ENCODE data around the gene PGRMC2.

Gene PGRMC2

DNA sequence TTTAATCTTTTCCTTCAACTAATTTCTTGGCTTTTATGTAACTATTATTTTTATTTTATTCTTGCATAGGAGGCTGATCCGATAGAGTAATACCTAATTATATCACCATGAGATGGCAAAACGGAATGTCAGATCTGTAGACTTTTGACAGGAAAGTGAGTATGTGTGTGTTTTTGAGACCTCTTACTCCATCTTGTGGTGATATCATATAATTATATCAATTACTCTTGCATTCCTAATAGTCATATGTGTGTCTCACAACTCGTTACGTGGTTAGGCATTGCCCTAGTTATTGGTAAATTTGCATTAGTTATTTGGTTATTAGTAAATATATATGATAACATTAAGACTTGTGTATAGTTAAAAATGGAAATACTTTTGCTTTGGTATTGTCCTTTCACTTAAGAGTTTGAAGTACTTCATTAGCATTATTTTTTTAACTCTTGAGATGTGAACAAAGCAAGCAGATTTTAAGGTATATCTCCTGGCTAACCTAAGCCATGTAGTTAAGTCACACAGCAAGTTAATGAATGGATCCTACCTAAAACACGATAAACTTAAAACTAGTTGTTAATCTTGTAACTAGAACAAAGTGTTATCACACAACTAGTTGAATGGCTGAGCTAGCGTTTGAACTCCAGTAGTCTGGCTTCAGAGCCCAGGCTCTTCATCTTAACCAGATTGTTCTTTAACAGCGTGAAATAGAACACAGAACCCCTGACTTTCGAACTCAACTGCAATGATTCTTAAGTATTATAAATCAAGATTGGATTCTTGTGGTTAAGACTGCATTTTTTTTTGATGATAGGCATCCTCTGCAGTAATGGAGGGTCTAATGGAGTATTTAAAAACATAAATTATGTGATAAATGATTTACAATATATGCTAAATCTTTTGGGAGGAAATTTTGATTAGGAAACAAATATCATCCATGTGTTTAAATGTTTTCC, 67.1 kb downstream of the PGRMC2 start:
- DNase-seq (ENCODE audit: low read depth in 2 of 2), result no peak

All from stimulated activated CD8-positive, alpha-beta memory T cell treated with anti-CD3 and anti-CD28 coated beads, Interleukin-7, amount 100 ng/mL, for 1 hour (primary cell).